Hepatocyte (in vitro differentiated cells): ENCODE data around the gene TKT. TPM values are rescaled to one million over a fixed set of nuclear protein-coding genes. Genes with fewer than 3 reads are reported as not detected.
"Not testable (repeated sequence)": the region's sequence is repeated elsewhere in the genome, so short reads cannot be mapped to it uniquely, and the experiment has no call there.

Experiments
- DNase-seq: peaks from one replicate; pipeline ENCODE4 v3.0.0-alpha.2; 2016; ENCODE audit warnings: low spot score
- H2AFZ ChIP-seq: fragments of 200-600 bp; sonication (generic); 2 replicates; pipeline ENCODE4 v1.6.0; 2016; ENCODE audit warnings: antibody characterized with exemption, mild to moderate bottlenecking
- H3K27ac ChIP-seq: fragments of 200-600 bp; sonication (generic); 2 replicates; pipeline ENCODE4 v1.5.1; 2016; ENCODE audit warnings: mild to moderate bottlenecking
- H3K27me3 ChIP-seq: fragments of 200-600 bp; sonication (generic); 2 replicates; pipeline ENCODE4 v1.6.1; 2016
- H3K36me3 ChIP-seq: fragments of 200-600 bp; sonication (generic); replicated peaks from 2 replicates; pipeline ENCODE4 v1.5.1; 2016; ENCODE audit warnings: low read depth; ENCODE audit not compliant: insufficient read depth
- H3K4me1 ChIP-seq: fragments of 200-600 bp; sonication (generic); 2 replicates; pipeline ENCODE4 v1.5.1; 2016; ENCODE audit warnings: mild to moderate bottlenecking, moderate library complexity; ENCODE audit not compliant: insufficient read depth
- H3K4me2 ChIP-seq: fragments of 200-600 bp; sonication (generic); 2 replicates; pipeline ENCODE4 v1.6.0; 2016
- H3K4me3 ChIP-seq: fragments of 200-600 bp; sonication (generic); 2 replicates; pipeline ENCODE4 v1.5.1; 2016; ENCODE audit warnings: mild to moderate bottlenecking
- H3K79me2 ChIP-seq: fragments of 200-600 bp; sonication (generic); 2 replicates; pipeline ENCODE4 v1.6.0; 2017; ENCODE audit warnings: mild to moderate bottlenecking
- H3K9me2 ChIP-seq: fragments of 200-600 bp; sonication (generic); replicated peaks from 2 replicates; pipeline ENCODE4 v1.6.0; 2017; ENCODE audit warnings: mild to moderate bottlenecking; ENCODE audit not compliant: insufficient read depth
- H3K9me3 ChIP-seq: fragments of 200-600 bp; sonication (generic); 2 replicates; pipeline ENCODE4 v1.5.1; 2016; ENCODE audit warnings: low read depth, mild to moderate bottlenecking
- H4K20me1 ChIP-seq: fragments of 200-600 bp; sonication (generic); 2 replicates; pipeline ENCODE4 v1.6.0; 2016; ENCODE audit warnings: mild to moderate bottlenecking; ENCODE audit not compliant: insufficient read depth, poor library complexity, severe bottlenecking
- CTCF ChIP-seq: fragments of 200-600 bp; sonication (generic); IDR thresholded peaks from 2 replicates; pipeline ENCODE4 v1.5.1; 2016; ENCODE audit warnings: antibody characterized with exemption, mild to moderate bottlenecking; ENCODE audit not compliant: poor library complexity
- EZH2 ChIP-seq: fragments of 200-600 bp; sonication (generic); IDR thresholded peaks from 2 replicates; pipeline ENCODE4 v1.6.1; 2016; ENCODE audit warnings: antibody characterized with exemption, mild to moderate bottlenecking, borderline replicate concordance
- EZH2phosphoT487 ChIP-seq: fragments of 200-600 bp; sonication (generic); IDR thresholded peaks from one replicate; pipeline ENCODE4 v1.6.1; 2018; ENCODE audit warnings: antibody characterized with exemption, mild to moderate bottlenecking, low read depth, moderate library complexity; ENCODE audit not compliant: unreplicated experiment, severe bottlenecking
- WGBS: methylation state at CpG from one replicate; pipeline ENCODE4 v1.1.6; 2016; ENCODE audit warnings: low lambda C conversion rate; ENCODE audit errors: missing lambda C conversion rate; 5-methylcytosine and 5-hydroxymethylcytosine counted together
- polyA plus RNA-seq: library from polyadenylated mRNA; unstranded; fragments of >200 nt; fragmentation: Nextera tagmentation; extraction: Ambion mirVana; gene quantifications from 2 replicates; pipeline ENCODE4 v1.2.1, GENCODE V29; 2016
- total RNA-seq: library from RNA; depleted of rRNA; stranded (reverse); fragments of >200 nt; gene quantifications from 2 replicates; pipeline ENCODE4 v1.2.3, GENCODE V29; 2014

Gene TKT
- total and polyA plus RNA-seq, 2 experiments from 2014 or later = 149 to 265 TPM

GRCh38 chr3:53299611-53300023 is 43.8 kb upstream of the TKT start:
- 45% methylated on average over 5 of the region's 5 CpGs for WGBS
- not testable (repeated sequence) for H3K27ac ChIP-seq
- peak; percentile 82 for DNase-seq

GRCh38 chr3:53295410-53295809 is 39.6 kb upstream of the TKT start:
- no peak for DNase-seq
- no peaks in the 10 kb centered on the region for H3K79me2 ChIP-seq
- 85% methylated on average over 1 of the region's 1 CpG for WGBS
- no peaks in the 10 kb centered on the region for H3K27me3 ChIP-seq
- H2AFZ ChIP-seq = no peak overlapping the region
- no peak overlapping the region for H3K4me2 ChIP-seq
- H3K27ac ChIP-seq = no peak overlapping the region
- no peaks in the 10 kb centered on the region for H3K4me1 ChIP-seq
- no peaks in the 10 kb centered on the region for H4K20me1 ChIP-seq
- TF ChIP-seq CTCF = no peak
- no peak for TF ChIP-seq EZH2phosphoT487
- no peak for TF ChIP-seq EZH2
- H3K4me3 ChIP-seq = no peak overlapping the region
- H3K36me3 ChIP-seq = no peaks in the 10 kb centered on the region
- no peaks in the 10 kb centered on the region for H3K9me3 ChIP-seq
- no peaks in the 10 kb centered on the region for H3K9me2 ChIP-seq

More at GRCh38 chr3:53299611-53300023, 43.8 kb upstream of the TKT start:
- peak; percentile 93 for TF ChIP-seq CTCF
- not testable (repeated sequence) for H2AFZ ChIP-seq, H3K79me2 ChIP-seq, H3K9me2 ChIP-seq, H4K20me1 ChIP-seq, H3K27me3 ChIP-seq, H3K4me3 ChIP-seq, H3K9me3 ChIP-seq, H3K36me3 ChIP-seq, H3K4me1 ChIP-seq, H3K4me2 ChIP-seq

GRCh38 chr3:53293867-53294266 is 38.0 kb upstream of the TKT start:
- Histone ChIP-seq H3K27me3 (no peaks in the 10 kb centered on the region), H3K4me1 (no peaks in the 10 kb centered on the region), H3K9me2 (no peaks in the 10 kb centered on the region), H3K79me2 (no peaks in the 10 kb centered on the region), H2AFZ (no peak overlapping the region), H3K27ac (no peak overlapping the region), H3K9me3 (no peaks in the 10 kb centered on the region), H3K36me3 (no peaks in the 10 kb centered on the region), H3K4me2 (no peak overlapping the region), H4K20me1 (no peaks in the 10 kb centered on the region), H3K4me3 (no peak overlapping the region)
- DNase-seq = no peak
- 84% methylated on average over 8 of the region's 8 CpGs for WGBS
- no peak for TF ChIP-seq EZH2phosphoT487
- TF ChIP-seq CTCF = no peak
- no peak for TF ChIP-seq EZH2

GRCh38 chr3:53288214-53288613 is 32.4 kb upstream of the TKT start:
- no peak overlapping the region for H3K27ac ChIP-seq
- 76% methylated on average over 4 of the region's 4 CpGs for WGBS

More at GRCh38 chr3:53288214-53288613, 32.4 kb upstream of the TKT start:
- H4K20me1 ChIP-seq = no peaks in the 10 kb centered on the region
- H2AFZ ChIP-seq = no peak overlapping the region
- no peak for TF ChIP-seq EZH2phosphoT487
- no peak for TF ChIP-seq EZH2
- TF ChIP-seq CTCF = no peak
- no peak overlapping the region for H3K4me2 ChIP-seq
- H3K4me1 ChIP-seq = no peaks in the 10 kb centered on the region
- H3K36me3 ChIP-seq = no peaks in the 10 kb centered on the region
- H3K4me3 ChIP-seq = no peak overlapping the region
- H3K9me3 ChIP-seq = no peaks in the 10 kb centered on the region
- H3K79me2 ChIP-seq = no peaks in the 10 kb centered on the region
- DNase-seq = no peak
- H3K27me3 ChIP-seq = no peaks in the 10 kb centered on the region
- H3K9me2 ChIP-seq = no peaks in the 10 kb centered on the region
